Vagina (tissue), 2 donors: Measurements from ENCODE around the gene DOK6.

ENCODE experiments used
- POLR2AphosphoS5 ChIP-seq, 2 donors: sonication (generic); formaldehyde crosslinking; IDR thresholded peaks; one replicate each; pipeline ENCODE4 v1.9.0; 2017; ENCODE audit warnings: antibody characterized with exemption in 2 of 2, mild to moderate bottlenecking in 2 of 2, low read depth in 1 of 2; ENCODE audit not compliant: insufficient read depth in 1 of 2
- TF ChIP-seq, protein P1 (sequence below), 3 experiments: fragments of 450-650 bp in 2 of 3; fragments of 200-600 bp in 1 of 3; sonication (generic) in 1 of 3; IDR thresholded peaks; one replicate each; pipeline ENCODE4 v1.5.1; 2017 to 2019; ENCODE audit warnings: antibody characterized with exemption in 3 of 3, mild to moderate bottlenecking in 2 of 3, moderate library complexity in 2 of 3

DNA sequence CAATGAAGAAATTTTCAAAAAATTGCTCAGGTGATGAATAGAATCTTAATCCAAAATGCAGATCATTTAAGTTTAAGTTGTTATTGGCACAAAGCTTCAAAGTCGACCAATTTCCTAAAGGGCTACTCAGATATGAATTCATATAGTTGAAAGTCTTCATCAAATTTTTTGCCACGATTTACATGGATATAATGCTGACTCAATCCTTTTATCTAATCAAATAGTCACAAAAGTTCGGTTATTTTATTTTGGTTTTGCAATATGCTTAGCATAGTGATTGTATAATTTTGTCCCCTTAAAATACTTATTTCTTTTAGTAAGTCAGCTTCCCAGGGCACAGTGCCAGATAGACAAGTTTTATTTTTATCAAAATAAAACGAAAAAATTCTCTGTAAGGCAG is 319.7 kb downstream of the DOK6 start:
- TF ChIP-seq, protein P1, sequence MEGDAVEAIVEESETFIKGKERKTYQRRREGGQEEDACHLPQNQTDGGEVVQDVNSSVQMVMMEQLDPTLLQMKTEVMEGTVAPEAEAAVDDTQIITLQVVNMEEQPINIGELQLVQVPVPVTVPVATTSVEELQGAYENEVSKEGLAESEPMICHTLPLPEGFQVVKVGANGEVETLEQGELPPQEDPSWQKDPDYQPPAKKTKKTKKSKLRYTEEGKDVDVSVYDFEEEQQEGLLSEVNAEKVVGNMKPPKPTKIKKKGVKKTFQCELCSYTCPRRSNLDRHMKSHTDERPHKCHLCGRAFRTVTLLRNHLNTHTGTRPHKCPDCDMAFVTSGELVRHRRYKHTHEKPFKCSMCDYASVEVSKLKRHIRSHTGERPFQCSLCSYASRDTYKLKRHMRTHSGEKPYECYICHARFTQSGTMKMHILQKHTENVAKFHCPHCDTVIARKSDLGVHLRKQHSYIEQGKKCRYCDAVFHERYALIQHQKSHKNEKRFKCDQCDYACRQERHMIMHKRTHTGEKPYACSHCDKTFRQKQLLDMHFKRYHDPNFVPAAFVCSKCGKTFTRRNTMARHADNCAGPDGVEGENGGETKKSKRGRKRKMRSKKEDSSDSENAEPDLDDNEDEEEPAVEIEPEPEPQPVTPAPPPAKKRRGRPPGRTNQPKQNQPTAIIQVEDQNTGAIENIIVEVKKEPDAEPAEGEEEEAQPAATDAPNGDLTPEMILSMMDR (IDR thresholded peaks at IDR 0.05): no peak
- no peak for TF ChIP-seq POLR2AphosphoS5 (IDR thresholded peaks at IDR 0.05; ENCODE audit: insufficient read depth in 1 of 2, low read depth in 1 of 2)
